HL-60 (cell line): ENCODE measurements around the gene GJC1.

Experiments used
- DNase-seq, 2 experiments: peaks; one replicate each; pipeline ENCODE4 v3.0.0-alpha.2; 2010 to 2020; ENCODE audit warnings: low read depth in 1 of 2, low spot score in 1 of 2
- H3K27ac ChIP-seq: fragments of 250-450 bp; sonication (Bioruptor Pico); replicated peaks from 2 replicates; pipeline ENCODE4 v1.5.1; 2020; ENCODE audit warnings: mild to moderate bottlenecking, moderate library complexity
- H3K27me3 ChIP-seq: fragments of 250-450 bp; sonication (Bioruptor Pico); 2 replicates; pipeline ENCODE4 v1.5.1; 2021; ENCODE audit warnings: mild to moderate bottlenecking, moderate library complexity; ENCODE audit not compliant: insufficient read depth, poor library complexity, severe bottlenecking
- H3K4me3 ChIP-seq: replicated peaks from 2 replicates; pipeline ENCODE4 v1.5.1; 2011; ENCODE audit warnings: mild to moderate bottlenecking, control low read depth, low read length; ENCODE audit not compliant: insufficient read depth
- GABPA ChIP-seq: IDR thresholded peaks from 2 replicates; pipeline ENCODE4 v1.6.1; 2012; ENCODE audit warnings: low read depth
- POLR2AphosphoS5 ChIP-seq: IDR thresholded peaks from 2 replicates; pipeline ENCODE4 v1.6.1; 2012; ENCODE audit warnings: low read depth
- SPI1 ChIP-seq: IDR thresholded peaks from 2 replicates; pipeline ENCODE4 v1.6.1; 2012; ENCODE audit warnings: low read depth, mild to moderate bottlenecking, borderline replicate concordance
- TF ChIP-seq, protein P1 (sequence below): IDR thresholded peaks from one replicate; pipeline ENCODE4 v1.5.1; 2011; ENCODE audit warnings: low read length, control low read depth, inconsistent platforms; ENCODE audit not compliant: insufficient read depth
- TF ChIP-seq, protein P2 (sequence below): IDR thresholded peaks from 2 replicates; pipeline ENCODE4 v1.6.1; 2012; ENCODE audit warnings: low read depth; ENCODE audit not compliant: insufficient replicate concordance

The GJC1 gene

DNA sequence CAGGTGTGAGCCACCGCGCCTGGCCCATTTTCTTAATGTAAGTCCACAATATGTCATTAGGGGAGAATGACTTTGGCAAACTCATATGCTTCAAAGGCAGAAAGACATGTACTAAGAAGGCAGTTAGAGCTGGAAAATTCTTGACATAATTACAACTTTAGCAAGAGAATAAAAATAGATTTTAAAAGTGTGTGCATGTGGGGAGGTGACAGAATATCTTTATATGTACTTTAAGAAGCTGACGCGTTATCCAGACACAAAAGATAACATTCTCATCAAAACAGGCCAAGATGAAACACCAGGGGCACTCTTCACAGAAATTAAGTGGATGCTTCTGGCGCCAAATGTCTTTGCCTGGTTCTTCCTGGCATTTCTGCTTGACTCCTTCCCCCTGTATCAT, 28.2 kb downstream of the GJC1 start:
- no peak overlapping the region for H3K27ac ChIP-seq
- no peak for DNase-seq
- TF ChIP-seq SPI1: no peak
- TF ChIP-seq, protein P1, sequence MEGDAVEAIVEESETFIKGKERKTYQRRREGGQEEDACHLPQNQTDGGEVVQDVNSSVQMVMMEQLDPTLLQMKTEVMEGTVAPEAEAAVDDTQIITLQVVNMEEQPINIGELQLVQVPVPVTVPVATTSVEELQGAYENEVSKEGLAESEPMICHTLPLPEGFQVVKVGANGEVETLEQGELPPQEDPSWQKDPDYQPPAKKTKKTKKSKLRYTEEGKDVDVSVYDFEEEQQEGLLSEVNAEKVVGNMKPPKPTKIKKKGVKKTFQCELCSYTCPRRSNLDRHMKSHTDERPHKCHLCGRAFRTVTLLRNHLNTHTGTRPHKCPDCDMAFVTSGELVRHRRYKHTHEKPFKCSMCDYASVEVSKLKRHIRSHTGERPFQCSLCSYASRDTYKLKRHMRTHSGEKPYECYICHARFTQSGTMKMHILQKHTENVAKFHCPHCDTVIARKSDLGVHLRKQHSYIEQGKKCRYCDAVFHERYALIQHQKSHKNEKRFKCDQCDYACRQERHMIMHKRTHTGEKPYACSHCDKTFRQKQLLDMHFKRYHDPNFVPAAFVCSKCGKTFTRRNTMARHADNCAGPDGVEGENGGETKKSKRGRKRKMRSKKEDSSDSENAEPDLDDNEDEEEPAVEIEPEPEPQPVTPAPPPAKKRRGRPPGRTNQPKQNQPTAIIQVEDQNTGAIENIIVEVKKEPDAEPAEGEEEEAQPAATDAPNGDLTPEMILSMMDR: no peak
- TF ChIP-seq GABPA: no peak
- TF ChIP-seq, protein P2, sequence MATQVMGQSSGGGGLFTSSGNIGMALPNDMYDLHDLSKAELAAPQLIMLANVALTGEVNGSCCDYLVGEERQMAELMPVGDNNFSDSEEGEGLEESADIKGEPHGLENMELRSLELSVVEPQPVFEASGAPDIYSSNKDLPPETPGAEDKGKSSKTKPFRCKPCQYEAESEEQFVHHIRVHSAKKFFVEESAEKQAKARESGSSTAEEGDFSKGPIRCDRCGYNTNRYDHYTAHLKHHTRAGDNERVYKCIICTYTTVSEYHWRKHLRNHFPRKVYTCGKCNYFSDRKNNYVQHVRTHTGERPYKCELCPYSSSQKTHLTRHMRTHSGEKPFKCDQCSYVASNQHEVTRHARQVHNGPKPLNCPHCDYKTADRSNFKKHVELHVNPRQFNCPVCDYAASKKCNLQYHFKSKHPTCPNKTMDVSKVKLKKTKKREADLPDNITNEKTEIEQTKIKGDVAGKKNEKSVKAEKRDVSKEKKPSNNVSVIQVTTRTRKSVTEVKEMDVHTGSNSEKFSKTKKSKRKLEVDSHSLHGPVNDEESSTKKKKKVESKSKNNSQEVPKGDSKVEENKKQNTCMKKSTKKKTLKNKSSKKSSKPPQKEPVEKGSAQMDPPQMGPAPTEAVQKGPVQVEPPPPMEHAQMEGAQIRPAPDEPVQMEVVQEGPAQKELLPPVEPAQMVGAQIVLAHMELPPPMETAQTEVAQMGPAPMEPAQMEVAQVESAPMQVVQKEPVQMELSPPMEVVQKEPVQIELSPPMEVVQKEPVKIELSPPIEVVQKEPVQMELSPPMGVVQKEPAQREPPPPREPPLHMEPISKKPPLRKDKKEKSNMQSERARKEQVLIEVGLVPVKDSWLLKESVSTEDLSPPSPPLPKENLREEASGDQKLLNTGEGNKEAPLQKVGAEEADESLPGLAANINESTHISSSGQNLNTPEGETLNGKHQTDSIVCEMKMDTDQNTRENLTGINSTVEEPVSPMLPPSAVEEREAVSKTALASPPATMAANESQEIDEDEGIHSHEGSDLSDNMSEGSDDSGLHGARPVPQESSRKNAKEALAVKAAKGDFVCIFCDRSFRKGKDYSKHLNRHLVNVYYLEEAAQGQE: no peak
- TF ChIP-seq POLR2AphosphoS5: no peak
- H3K4me3 ChIP-seq: no peak overlapping the region
- H3K27me3 ChIP-seq: peaks cover 5% of the 10 kb centered on the region

DNA sequence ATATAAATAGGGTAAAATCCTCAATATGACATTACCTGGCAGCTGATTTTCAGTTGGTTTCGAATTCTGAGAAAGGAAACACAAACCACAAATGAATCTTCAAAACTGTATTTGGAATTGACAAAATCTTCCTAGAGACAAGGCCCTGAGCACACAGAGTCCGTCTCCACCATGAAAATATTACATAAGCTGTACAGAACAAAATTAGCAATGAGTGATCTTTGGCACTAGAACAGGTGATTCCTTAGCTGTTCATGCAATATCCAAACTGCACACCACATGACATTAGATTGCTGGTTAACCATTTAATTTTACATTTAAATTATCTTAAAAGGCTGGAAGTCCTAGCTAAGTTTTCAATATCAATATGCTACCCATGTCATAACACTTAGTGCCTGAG, 31.7 kb downstream of the GJC1 start:
- no peak for DNase-seq
- Histone ChIP-seq H3K4me3 (no peak overlapping the region), H3K27ac (no peak overlapping the region), H3K27me3 (no peaks in the 10 kb centered on the region)
- TF ChIP-seq SPI1 (no peak), POLR2AphosphoS5 (no peak), GABPA (no peak)
- TF ChIP-seq, protein P1: no peak
- TF ChIP-seq, protein P2: no peak

DNA sequence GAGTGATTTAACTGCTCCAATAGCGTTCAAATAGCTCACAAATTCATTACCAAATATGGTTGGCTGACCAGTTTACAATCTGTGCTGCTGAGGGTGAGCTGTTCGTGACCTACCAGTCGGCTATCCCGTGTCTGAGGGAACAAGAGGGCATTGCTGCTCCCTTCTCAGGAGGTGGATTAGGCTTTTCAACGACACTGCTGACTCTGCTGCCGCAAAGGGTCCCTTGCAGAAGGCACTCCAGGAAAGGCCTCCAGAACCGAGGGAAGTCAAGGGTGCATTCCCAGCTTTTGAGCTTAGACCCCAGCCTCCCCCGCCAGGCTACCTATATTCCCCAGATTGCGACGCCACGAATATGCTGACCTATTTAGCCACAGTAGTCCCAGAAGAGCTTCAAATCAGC, 32.3 kb downstream of the GJC1 start:
- no peak for DNase-seq
- H3K27ac ChIP-seq: no peak overlapping the region
- no peaks in the 10 kb centered on the region for H3K27me3 ChIP-seq
- TF ChIP-seq GABPA (no peak), SPI1 (no peak), POLR2AphosphoS5 (no peak)
- TF ChIP-seq, protein P2: no peak
- TF ChIP-seq, protein P1: no peak
- no peak overlapping the region for H3K4me3 ChIP-seq
